HepG2 (cell line): ENCODE results near the gene SMAD3. TPM values are rescaled to one million over a fixed set of nuclear protein-coding genes. Genes with fewer than 3 reads are reported as not detected.

Experiments
- ATAC-seq: fragments of 200-7000 bp; cut with Tn5 transposase; 3 replicates; pipeline ENCODE4 v1.9.1; 2020; ENCODE audit warnings: mild to moderate bottlenecking, moderate library complexity
- BruUV-seq: library from RNA; stranded (reverse); fragments of 400-500 nt; replicated peaks from 2 replicates; lab custom pipeline; 2021; lab: Mats Ljungman, UMichigan
- CTCF ChIA-PET: fragments of 300-600 bp; formaldehyde crosslinking; extraction: SDS; loops from one replicate; lab custom pipeline; 2021; ENCODE audit warnings: low total read pairs, inconsistent platforms, low intra/inter-chr PET ratio; lab: Yijun Ruan, JAX
- POLR2A ChIA-PET: fragments of 350-600 bp; sonication (Branson Sonifier 250); formaldehyde crosslinking; loops from one replicate; lab custom pipeline; 2020; ENCODE audit warnings: antibody characterized with exemption, inconsistent platforms; lab: Yijun Ruan, JAX
- DNase-seq: peaks from one replicate; pipeline ENCODE4 v3.0.0-alpha.2; 2015; ENCODE audit warnings: low spot score
- FAIRE-seq: peaks from 3 replicates; lab custom pipeline; 2011; peaks lifted over from hg19 to GRCh38; lab: Jason Lieb, UNC
- H2AFZ ChIP-seq: one replicate; pipeline ENCODE4 v1.6.1; 2011; ENCODE audit warnings: low read length, inconsistent platforms
- H3K27ac ChIP-seq: fragments of 300-600 bp; 3 replicates; pipeline ENCODE4 v1.8.0; 2011; ENCODE audit warnings: mixed run types, mild to moderate bottlenecking, mixed read lengths, low read length, inconsistent platforms; ENCODE audit not compliant: insufficient read depth; ENCODE audit errors: extremely low read length
- H3K27me3 ChIP-seq, 2 experiments: fragments of 200-600 bp in 1 of 2; 2 replicates in 1 of 2; 3 replicates in 1 of 2; pipeline versions ENCODE4 v1.6.0 to v1.8.0; 2011; ENCODE audit warnings: low read length in 2 of 2, mild to moderate bottlenecking in 2 of 2, moderate library complexity in 2 of 2, inconsistent platforms in 1 of 2; ENCODE audit not compliant: insufficient read depth in 2 of 2, control insufficient read depth in 1 of 2
- H3K36me3 ChIP-seq, 2 experiments: fragments of 200-600 bp in 1 of 2; replicated peaks in 1 of 2; 2 replicates in 1 of 2; 3 replicates in 1 of 2; pipeline versions ENCODE4 v1.5.1 to v1.8.0; 2011; ENCODE audit warnings: low read length in 2 of 2, inconsistent platforms in 1 of 2; ENCODE audit not compliant: insufficient read depth in 2 of 2, control insufficient read depth in 1 of 2
- H3K4me1 ChIP-seq: 2 replicates; pipeline ENCODE4 v1.5.1; 2012; ENCODE audit warnings: low read length, inconsistent platforms; ENCODE audit not compliant: insufficient read depth
- H3K4me2 ChIP-seq: 2 replicates; pipeline ENCODE4 v1.6.0; 2011; ENCODE audit warnings: low read depth, low read length, inconsistent platforms
- H3K4me3 ChIP-seq, 3 experiments: fragments of 200-600 bp in 1 of 3; sonication (generic), shearing (Covaris generic) in 1 of 3; replicated peaks in 1 of 3; 2 replicates each; pipeline ENCODE4 v1.5.1; 2011 to 2016; ENCODE audit warnings: low read length in 3 of 3, inconsistent platforms in 2 of 3, low read depth in 2 of 3, mild to moderate bottlenecking in 2 of 3, control low read depth in 1 of 3, mixed read lengths in 1 of 3; ENCODE audit not compliant: insufficient read depth in 1 of 3
- H3K79me2 ChIP-seq: one replicate; pipeline ENCODE4 v1.6.1; 2011; ENCODE audit warnings: low read length, inconsistent platforms; ENCODE audit not compliant: insufficient read depth
- H3K9ac ChIP-seq: 2 replicates; pipeline ENCODE4 v1.6.0; 2011; ENCODE audit warnings: mild to moderate bottlenecking, low read depth, low read length, inconsistent platforms; ENCODE audit not compliant: insufficient read depth
- H3K9me3 ChIP-seq: 2 replicates; pipeline ENCODE4 v1.5.1; 2012; ENCODE audit warnings: mild to moderate bottlenecking, low read length
- H4K20me1 ChIP-seq: 2 replicates; pipeline ENCODE4 v1.6.0; 2011; ENCODE audit warnings: inconsistent platforms, mild to moderate bottlenecking, low read length, moderate library complexity; ENCODE audit not compliant: insufficient read depth
- CEBPG ChIP-seq: IDR thresholded peaks from 2 replicates; pipeline ENCODE4 v1.6.1; 2016
- CENPT ChIP-seq: sonication (generic); formaldehyde crosslinking; IDR thresholded peaks from 2 replicates; pipeline ENCODE4 v1.8.0; 2022; ENCODE audit warnings: low read depth, mild to moderate bottlenecking, moderate library complexity, missing genetic modification reagents
- FOSL2 ChIP-seq: sonication (generic); formaldehyde crosslinking; IDR thresholded peaks from 2 replicates; pipeline ENCODE4 v1.4.0; 2020; ENCODE audit warnings: missing genetic modification reagents
- HMGA1 ChIP-seq: sonication (generic); formaldehyde crosslinking; conservative IDR thresholded peaks from 2 replicates; pipeline ENCODE4 v1.4.0; 2020; ENCODE audit warnings: missing genetic modification reagents
- KIAA2018 ChIP-seq: sonication (generic); formaldehyde crosslinking; IDR thresholded peaks from 2 replicates; pipeline ENCODE4 v1.5.0; 2020; ENCODE audit warnings: mild to moderate bottlenecking, missing genetic modification reagents, borderline replicate concordance
- SCMH1 ChIP-seq: sonication (generic); formaldehyde crosslinking; IDR thresholded peaks from 2 replicates; pipeline ENCODE4 v1.9.0; 2021; ENCODE audit warnings: missing genetic modification reagents, mild to moderate bottlenecking, borderline replicate concordance
- SRSF9 ChIP-seq: fragments of 200-400 bp; formaldehyde crosslinking; IDR thresholded peaks from 2 replicates; pipeline ENCODE4 v1.6.1; 2018; ENCODE audit warnings: borderline replicate concordance, mild to moderate bottlenecking, low read depth, low read length; ENCODE audit not compliant: insufficient read depth, poor library complexity, severe bottlenecking
- ZFP36L2 ChIP-seq: sonication (generic); formaldehyde crosslinking; IDR thresholded peaks from 2 replicates; pipeline ENCODE4 v1.4.0; 2020; ENCODE audit warnings: missing genetic modification reagents
- ZNF280B ChIP-seq: sonication (generic); formaldehyde crosslinking; IDR thresholded peaks from 2 replicates; pipeline ENCODE4 v1.5.0; 2020; ENCODE audit warnings: missing genetic modification reagents, mild to moderate bottlenecking, borderline replicate concordance
- ZNF329 ChIP-seq: sonication (generic); formaldehyde crosslinking; IDR thresholded peaks from 2 replicates; pipeline ENCODE4 v1.9.0; 2021; ENCODE audit warnings: low read depth, mild to moderate bottlenecking, missing genetic modification reagents
- ZNF749 ChIP-seq: sonication (generic); formaldehyde crosslinking; IDR thresholded peaks from 2 replicates; pipeline ENCODE4 v1.8.0; 2022; ENCODE audit warnings: mild to moderate bottlenecking, missing genetic modification reagents, moderate library complexity, borderline replicate concordance
- whole genome bisulfite sequencing: methylation state at CpG from one replicate; pipeline ENCODE4 v1.1.6; 2017; ENCODE audit warnings: low lambda C conversion rate; 5-methylcytosine and 5-hydroxymethylcytosine counted together
- in situ Hi-C: cut with HindIII; loops from 2 replicates; pipeline ENCODE4 v1.10.0; 2017; ENCODE audit warnings: low pct_unique_long_range_greater_than_20kb; ENCODE audit not compliant: extremely low pct_ligation_motif_present
- intact Hi-C: fragments of 100-400 bp; cut with micrococcal nuclease; formaldehyde crosslinking; loops from one replicate; pipeline ENCODE4 v1.10.0; 2022; ENCODE audit not compliant: unreplicated experiment
- polyA plus RNA-seq, 8 experiments: library from polyadenylated mRNA; depleted of rRNA in 3 of 8; stranded (reverse) in 7 of 8; unstranded in 1 of 8; fragments of >200 nt; fragmentation: Illumina TruSeq in 4 of 8; extraction: Trizol in 4 of 8; gene quantifications; 2 replicates each; pipeline versions ENCODE4 v1.2.1 to v1.2.3, GENCODE V29; 2011 to 2016; ENCODE audit warnings: low read depth in 4 of 8, missing spikeins in 1 of 8, mixed read lengths in 1 of 8; ENCODE audit not compliant: insufficient read depth in 1 of 8
- total RNA-seq, 5 experiments: library from RNA; depleted of rRNA; stranded (reverse); fragments of >200 nt; fragmentation: Illumina TruSeq; extraction: Trizol; gene quantifications; 2 replicates each; pipeline ENCODE4 v1.2.3, GENCODE V29; 2016; ENCODE audit warnings: low read depth in 1 of 5

SMAD3 gene
- total and polyA plus RNA-seq, 2 of the 13 experiments (the other 11 are each of a cell fraction or from before 2014, with no cell fraction given), result 8.6 to 56.3 TPM

- no peak overlapping the region for H3K27ac ChIP-seq
- DNase-seq (no peak), FAIRE-seq (no peak), ATAC-seq (no peak)
- intact Hi-C loops (no loop called here), in situ Hi-C loops (no loop called here)
- BruUV-seq, result no TSS peak
- H3K4me3 ChIP-seq, result no peak overlapping the region
- H3K36me3 ChIP-seq, result peaks cover 22 to 47% of the 10 kb centered on the region in 2 experiments
- ChIA-PET POLR2A (interaction anchor here (5.0 kb wide), 1 partner anchor 13 kb away, joined by 31 read pairs; the partner anchor contains the start of gene SMAD3), CTCF (no interaction called here)
- no peak overlapping the region for H3K9ac ChIP-seq
- H3K4me2 ChIP-seq, result no peak overlapping the region
- H3K79me2 ChIP-seq, result peaks cover 96% of the 10 kb centered on the region
- H2AFZ ChIP-seq, result no peak overlapping the region
- no peaks in the 10 kb centered on the region for H3K9me3 ChIP-seq
- H4K20me1 ChIP-seq, result peaks cover 53% of the 10 kb centered on the region
- WGBS, result 81% methylated on average over 6 of the region's 6 CpGs
- H3K4me1 ChIP-seq, result peaks cover 100% of the 10 kb centered on the region
- no peaks in the 10 kb centered on the region for H3K27me3 ChIP-seq
- TF ChIP-seq CENPT (CRISPR knock-in tag), result no peak
- TF ChIP-seq ZNF280B (CRISPR knock-in tag), result no peak
- no peak for TF ChIP-seq ZNF329 (CRISPR knock-in tag)
- TF ChIP-seq SCMH1 (CRISPR knock-in tag), result no peak
- TF ChIP-seq ZNF749 (CRISPR knock-in tag), result no peak
- TF ChIP-seq FOSL2 (CRISPR knock-in tag), result no peak
- no peak for TF ChIP-seq KIAA2018 (CRISPR knock-in tag)
- TF ChIP-seq CEBPG (CRISPR knock-in tag), result no peak
- TF ChIP-seq SRSF9, result no peak
- TF ChIP-seq HMGA1 (CRISPR knock-in tag), result no peak
- TF ChIP-seq ZFP36L2 (CRISPR knock-in tag), result no peak
These were observed 12.3 kb downstream of the SMAD3 start for GRCh38 chr15:67077641-67078215.
